GM10847 (cell line): Measurements from ENCODE around the gene PDE11A.

Experiments used
- POLR2A ChIP-seq: IDR thresholded peaks from 2 replicates; pipeline ENCODE4 v1.6.1; 2011; ENCODE audit not compliant: insufficient read length; ENCODE audit errors: extremely low read depth

The PDE11A gene

GRCh38 chr2:177983183-177983788, 89.3 kb downstream of the PDE11A start:
- TF ChIP-seq POLR2A = no peak

GRCh38 chr2:177972782-177973181, 99.8 kb downstream of the PDE11A start:
- TF ChIP-seq POLR2A = no peak

DNA sequence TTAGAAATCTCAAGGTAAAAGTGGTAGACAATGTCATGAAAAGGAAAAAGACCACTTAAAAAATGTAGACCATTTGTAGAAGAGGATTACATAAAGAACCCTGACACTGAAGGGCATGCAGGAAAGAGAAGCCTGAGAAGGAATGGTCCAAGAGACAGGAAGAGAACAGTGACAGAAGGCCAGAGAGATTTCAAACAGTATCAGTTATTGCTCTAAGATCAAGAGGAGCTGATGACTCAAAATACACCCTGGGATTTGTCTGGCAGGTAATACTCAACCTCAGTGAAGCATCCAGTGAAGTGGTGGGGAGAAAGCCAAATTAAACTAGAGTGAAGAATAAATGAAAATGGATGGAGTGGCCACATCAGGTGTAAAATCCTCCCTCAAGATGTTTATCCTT, 100.5 kb downstream of the PDE11A start:
- TF ChIP-seq POLR2A = no peak

- no peak for TF ChIP-seq POLR2A
These were observed 101.7 kb downstream of the PDE11A start for GRCh38 chr2:177970670-177971454.

DNA sequence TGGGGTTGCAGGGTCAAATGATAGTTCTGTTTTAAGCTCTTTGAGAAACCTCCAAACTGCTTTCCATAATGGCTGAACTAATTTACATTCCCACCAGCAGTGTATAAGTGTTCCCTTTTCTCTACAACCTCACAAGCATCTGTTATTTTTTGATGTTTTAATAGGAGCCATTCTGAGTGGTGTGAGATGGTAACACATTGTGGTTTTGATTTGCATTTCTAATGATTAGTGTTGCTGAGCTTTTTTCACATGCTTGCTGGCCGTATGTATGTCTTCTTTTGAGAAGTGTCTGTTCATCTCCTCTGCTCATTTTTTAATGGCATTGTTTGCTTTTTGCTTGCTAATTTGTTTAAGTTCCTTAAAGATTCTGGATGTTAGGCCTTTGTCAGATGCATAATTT, 107.7 kb downstream of the PDE11A start:
- TF ChIP-seq POLR2A = no peak

DNA sequence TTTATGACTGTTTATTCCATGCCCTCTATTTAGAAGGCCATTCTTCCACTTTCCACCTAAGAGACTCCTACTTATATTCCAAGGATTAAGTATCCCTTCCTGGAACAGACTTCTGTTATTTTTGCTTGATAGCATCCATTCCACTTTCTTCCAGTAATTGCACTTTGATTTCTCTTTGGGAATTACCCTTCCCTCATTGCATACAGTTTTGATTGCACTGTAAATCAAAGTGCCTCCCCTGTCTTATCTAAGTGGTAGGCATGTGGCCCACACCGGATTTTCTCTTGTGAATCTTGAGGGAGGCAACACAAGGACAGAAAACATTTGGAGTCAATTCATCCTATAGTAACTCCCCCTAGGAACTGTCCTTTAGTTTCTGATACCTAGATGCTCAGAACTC, 120.4 kb downstream of the PDE11A start:
- no peak for TF ChIP-seq POLR2A

DNA sequence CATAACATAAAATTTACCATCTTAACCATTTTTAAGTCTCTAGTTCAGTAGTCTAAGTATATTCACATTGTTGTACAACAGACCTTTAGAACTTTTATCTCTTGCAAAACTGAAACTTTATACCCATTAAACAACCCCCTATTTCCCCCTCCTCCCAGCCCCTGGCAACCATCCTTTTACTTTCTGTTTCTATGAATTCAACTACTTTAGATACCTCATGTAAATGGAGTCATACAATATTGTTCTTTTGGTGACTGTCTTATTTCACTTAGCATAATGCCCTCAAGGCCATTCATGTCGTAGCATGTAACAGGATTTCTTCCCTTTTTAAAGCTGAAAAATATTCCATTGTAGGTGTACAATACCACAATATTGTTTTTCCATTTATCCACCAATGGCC, 129.8 kb downstream of the PDE11A start:
- TF ChIP-seq POLR2A = no peak

- TF ChIP-seq POLR2A = no peak
These were observed 133.4 kb downstream of the PDE11A start for GRCh38 chr2:177939211-177939610.

DNA sequence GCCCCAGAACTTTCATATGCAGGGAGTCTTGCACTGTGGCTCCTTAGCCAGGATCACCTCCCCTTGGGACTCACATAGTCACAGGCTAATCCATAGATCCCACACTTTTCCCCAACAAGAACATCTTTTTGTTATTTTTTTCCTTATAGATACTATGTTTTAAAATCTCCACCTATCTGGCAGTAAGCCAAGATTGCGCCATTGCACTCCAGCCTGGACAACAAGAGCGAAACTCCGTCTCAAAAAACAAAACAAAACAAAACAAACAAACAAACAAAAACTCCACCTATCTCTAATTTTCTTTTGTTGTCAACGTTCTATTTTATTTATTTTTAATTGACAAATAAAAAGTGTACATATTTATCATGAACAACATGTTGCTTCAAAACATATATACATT, 141.7 kb downstream of the PDE11A start:
- TF ChIP-seq POLR2A = no peak

- no peak for TF ChIP-seq POLR2A
These were observed 142.7 kb downstream of the PDE11A start for GRCh38 chr2:177929662-177930522.

GRCh38 chr2:177923323-177923722, 149.3 kb downstream of the PDE11A start:
- no peak for TF ChIP-seq POLR2A

DNA sequence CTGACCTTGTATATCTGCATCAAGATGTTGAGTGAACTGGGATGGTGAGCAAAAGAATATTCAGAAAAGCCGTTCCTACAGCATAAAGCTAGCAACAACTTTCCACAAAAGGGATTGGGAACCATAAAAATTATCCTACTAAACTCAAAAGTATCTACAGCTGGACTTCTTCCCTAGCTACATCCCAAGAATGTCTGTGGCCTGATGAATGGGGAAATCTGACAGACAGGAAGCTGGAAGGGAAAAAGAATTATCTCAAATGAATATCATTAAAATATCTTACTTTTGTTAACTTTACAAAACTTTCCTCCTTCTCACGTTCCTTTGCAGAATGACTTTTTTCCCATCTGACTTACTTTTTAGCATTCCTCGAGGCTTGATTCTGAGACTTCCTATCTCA, 150.9 kb downstream of the PDE11A start:
- TF ChIP-seq POLR2A = no peak

DNA sequence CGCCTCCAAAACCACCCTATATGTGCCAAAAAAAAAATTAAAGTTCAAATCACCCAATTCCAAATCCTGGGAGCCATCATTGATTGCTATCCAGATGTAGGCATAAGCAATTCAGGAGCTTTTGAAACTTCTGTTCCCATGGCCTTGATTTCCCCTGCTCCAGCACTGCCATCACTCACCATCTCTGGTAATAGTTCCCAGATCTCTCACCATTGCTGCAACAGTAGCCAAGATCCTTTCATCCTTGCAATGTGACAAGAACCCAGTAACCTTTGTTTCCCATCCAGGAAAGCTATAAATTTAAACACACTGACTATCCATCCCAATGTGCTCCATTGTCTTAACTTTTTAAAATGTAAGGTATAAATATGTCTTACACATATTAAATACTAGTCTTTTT, 155.4 kb downstream of the PDE11A start:
- no peak for TF ChIP-seq POLR2A

DNA sequence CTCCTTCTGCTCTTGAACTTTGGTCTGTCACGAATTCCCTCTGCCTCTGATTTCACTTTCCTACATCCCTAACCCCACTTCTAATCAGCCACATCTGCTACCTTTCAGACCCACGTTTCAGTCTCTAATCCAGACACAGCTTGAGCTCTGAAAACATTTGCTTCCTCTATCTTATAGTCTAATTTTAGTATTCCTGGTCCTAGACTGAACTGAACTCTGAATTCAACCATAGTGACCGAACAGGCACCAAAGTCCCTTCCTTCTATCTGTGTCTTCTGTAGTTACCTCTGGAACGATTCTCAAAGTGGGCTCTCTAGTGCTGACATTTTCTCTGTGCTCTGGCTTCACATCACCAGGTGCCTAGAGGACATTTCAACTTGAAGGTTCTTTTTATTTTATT, 156.2 kb downstream of the PDE11A start:
- no peak for TF ChIP-seq POLR2A

GRCh38 chr2:177914247-177914646, 158.3 kb downstream of the PDE11A start:
- TF ChIP-seq POLR2A = no peak

GRCh38 chr2:177909962-177910361, 162.6 kb downstream of the PDE11A start:
- no peak for TF ChIP-seq POLR2A

- no peak for TF ChIP-seq POLR2A
These were observed 163.8 kb downstream of the PDE11A start for GRCh38 chr2:177908824-177909223.

- TF ChIP-seq POLR2A = no peak
These were observed 164.4 kb downstream of the PDE11A start for GRCh38 chr2:177908182-177908581.
